HK-2 (cell line): Measurements from ENCODE around the gene DSCAML1.
A peak's percentile ranks its signal among the peaks of the same experiment; 100 is the strongest.

Source experiments
- DNase-seq: peaks from one replicate; pipeline ENCODE4 v3.0.0-alpha.2; 2018; ENCODE audit not compliant: unreplicated experiment

Gene DSCAML1

GRCh38 chr11:117830674-117831351 lies 33.8 kb upstream of the DSCAML1 start:
- no peak for DNase-seq

- no peak for DNase-seq
Measured at GRCh38 chr11:117830072-117830471, 33.1 kb upstream of the DSCAML1 start.

GRCh38 chr11:117829369-117829725 lies 32.3 kb upstream of the DSCAML1 start:
- no peak for DNase-seq

GRCh38 chr11:117828611-117829368 lies 31.8 kb upstream of the DSCAML1 start:
- DNase-seq = peak; percentile 61

GRCh38 chr11:117827521-117828511 lies 30.8 kb upstream of the DSCAML1 start:
- DNase-seq = no peak

- peak; percentile 24 for DNase-seq
Measured at GRCh38 chr11:117826832-117827231, 29.8 kb upstream of the DSCAML1 start.

DNA sequence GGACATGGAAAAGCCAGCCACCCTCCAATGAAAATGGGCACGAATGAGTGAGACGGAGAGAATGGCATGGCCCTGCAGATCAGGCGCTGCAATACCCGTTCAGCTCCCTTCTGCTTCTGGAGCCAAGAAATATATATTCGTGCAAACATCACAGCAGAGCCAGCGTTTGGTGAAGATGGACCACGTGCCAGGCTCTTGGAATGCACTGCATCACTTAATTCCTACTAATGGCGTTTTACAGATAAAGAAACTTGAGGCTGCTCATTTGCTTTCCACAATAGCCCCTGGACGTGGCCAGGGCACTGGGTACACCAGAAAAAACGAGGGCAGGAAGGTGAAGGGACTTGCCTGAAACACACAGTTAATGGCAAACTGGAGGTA lies 29.2 kb upstream of the DSCAML1 start:
- no peak for DNase-seq

- no peak for DNase-seq
Measured at GRCh38 chr11:117825538-117826189, 28.6 kb upstream of the DSCAML1 start.

DNA sequence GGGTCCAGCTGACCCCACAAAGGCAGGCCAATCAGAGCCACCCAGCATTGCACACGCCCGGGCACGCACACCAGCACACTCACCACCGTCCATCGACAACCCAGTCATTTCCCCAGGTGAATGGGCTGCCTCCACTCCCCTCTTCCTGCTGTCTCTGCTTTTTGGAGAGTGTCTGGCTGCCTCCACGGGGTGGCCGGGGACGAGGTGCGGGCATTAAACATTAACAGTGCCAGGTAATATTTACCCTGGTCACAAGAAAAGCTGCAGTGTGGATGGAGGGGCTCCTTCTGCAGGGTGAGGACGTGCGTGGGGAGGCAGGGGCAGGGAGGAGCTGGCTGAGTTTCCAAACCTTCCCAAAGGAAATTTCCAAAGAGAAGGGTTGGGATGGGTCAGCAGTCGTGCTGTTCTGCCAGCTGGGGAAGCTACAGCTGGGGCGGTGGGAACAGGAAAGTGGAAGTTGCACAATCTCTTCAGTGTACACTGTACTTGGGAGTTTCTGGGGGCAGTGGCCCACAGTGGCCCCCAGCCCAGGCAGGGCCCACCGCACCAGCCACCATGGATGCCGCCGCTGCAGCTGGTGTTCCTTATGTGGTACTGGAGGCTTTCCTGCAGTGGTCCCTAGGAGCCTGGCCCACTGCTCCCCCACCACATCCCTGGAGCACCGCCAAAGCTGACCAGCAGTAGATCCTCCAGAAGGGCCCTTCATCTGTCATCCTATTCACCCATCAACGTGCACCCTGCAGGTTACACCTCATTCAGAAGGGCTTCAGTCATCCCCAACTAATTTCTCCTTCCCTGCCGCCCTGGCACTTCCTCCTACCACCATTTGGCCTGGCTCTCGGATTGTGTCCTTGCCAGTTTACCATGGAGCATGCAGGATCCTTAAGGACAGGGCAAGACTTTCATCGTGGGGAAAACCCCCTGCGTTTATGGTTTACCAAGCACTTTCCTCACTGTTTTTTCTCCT lies 27.8 kb upstream of the DSCAML1 start, which contains the start of gene FXYD2:
Gene FXYD2 (minus strand): TSS at position 174 of the 967 bp plus-strand sequence. CDS start 66 bp downstream, at position 108.
- DNase-seq = peak; percentile 26

- peak; percentile 12 for DNase-seq
Measured at GRCh38 chr11:117823946-117824420, 27.0 kb upstream of the DSCAML1 start.

GRCh38 chr11:117823294-117823945 lies 26.4 kb upstream of the DSCAML1 start:
- DNase-seq = peak; percentile 25

DNA sequence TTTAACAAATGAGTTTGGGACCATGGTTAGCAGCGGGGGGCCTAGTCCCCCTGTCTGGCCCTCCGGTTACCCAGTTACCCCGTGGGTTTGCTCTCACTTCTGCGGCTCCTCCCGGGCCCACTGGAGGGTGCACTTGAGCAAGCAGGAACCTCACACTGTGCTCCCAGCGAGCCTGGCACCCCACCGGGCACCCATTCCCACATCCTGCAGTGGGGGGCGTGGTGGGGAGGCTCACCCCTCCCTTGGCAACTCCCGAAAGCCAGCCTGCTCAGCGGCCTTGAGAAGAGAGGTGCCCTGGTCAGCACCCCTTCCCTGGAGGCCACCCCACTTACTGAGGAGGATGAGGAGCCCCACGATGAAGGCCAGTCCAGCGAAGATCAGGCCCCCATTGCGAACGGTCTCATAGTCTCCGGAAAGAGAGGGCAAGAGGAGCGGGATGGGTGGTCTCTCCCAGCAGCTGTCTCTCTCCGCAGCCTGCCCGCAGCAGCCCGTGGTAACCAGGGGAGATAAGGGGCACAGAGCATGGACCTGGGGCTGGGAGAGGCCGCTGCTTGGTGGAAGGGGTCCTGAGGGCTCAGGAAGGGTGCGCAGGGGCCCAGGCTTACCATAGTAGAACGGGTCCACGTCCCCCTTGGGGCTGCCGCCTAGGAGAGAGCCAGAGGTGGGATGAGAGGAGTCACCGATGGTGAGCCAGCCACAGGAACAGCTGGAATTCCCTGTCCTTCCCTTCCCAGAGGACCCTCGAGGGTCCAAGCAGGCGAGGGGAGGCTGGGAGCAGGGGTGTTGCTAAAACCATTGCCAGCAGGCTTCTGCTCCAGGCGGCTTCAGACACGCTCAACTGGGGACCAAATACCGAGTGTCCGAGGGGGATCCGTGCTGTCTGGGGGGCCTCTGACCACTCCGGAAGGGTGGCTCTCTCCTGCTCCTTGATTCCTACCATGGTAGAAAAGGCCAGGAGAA lies 25.3 kb upstream of the DSCAML1 start:
- DNase-seq = peak; percentile 55

DNA sequence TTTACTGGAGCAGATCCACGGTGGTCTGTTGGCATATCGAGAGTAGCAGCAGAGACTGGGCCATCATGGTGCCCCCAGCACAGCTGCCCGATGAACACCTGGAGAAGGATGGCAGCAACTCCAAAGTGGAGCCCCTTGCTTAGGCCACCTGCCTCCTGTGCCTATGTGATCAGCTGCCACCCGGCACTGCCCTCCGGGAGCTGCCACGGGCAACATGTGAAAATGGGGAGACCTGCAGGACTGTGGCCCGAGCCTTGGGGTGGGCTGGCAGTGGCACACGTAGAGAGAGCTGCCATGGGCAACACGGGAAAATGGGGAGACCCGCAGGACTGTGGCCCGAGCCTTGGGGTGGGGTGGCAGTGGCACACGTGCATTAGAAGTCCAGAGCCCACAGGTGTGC lies 24.4 kb upstream of the DSCAML1 start:
- DNase-seq = no peak

- DNase-seq = no peak
Measured at GRCh38 chr11:117820516-117820915, 23.5 kb upstream of the DSCAML1 start.

DNA sequence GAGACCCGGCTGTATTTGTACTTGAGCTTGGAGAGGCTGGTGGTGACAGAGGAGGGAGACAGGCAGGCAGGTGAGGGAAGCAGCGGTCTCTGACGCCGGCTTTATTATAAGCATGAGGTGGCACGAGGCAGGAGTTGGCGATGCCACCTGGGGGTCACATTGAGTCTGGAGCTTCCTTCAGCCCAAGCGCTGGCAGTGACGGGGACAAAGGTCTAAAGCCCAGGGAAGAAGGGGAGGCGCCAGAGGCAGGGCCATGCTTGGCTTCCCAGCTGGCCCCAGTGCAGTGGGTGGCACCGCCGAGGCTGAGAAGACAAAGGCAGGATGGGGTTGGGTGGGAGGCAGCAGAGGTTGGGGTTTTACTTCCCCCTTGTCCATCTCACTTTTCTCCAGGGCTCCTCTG lies 23.1 kb upstream of the DSCAML1 start:
- DNase-seq = no peak

DNA sequence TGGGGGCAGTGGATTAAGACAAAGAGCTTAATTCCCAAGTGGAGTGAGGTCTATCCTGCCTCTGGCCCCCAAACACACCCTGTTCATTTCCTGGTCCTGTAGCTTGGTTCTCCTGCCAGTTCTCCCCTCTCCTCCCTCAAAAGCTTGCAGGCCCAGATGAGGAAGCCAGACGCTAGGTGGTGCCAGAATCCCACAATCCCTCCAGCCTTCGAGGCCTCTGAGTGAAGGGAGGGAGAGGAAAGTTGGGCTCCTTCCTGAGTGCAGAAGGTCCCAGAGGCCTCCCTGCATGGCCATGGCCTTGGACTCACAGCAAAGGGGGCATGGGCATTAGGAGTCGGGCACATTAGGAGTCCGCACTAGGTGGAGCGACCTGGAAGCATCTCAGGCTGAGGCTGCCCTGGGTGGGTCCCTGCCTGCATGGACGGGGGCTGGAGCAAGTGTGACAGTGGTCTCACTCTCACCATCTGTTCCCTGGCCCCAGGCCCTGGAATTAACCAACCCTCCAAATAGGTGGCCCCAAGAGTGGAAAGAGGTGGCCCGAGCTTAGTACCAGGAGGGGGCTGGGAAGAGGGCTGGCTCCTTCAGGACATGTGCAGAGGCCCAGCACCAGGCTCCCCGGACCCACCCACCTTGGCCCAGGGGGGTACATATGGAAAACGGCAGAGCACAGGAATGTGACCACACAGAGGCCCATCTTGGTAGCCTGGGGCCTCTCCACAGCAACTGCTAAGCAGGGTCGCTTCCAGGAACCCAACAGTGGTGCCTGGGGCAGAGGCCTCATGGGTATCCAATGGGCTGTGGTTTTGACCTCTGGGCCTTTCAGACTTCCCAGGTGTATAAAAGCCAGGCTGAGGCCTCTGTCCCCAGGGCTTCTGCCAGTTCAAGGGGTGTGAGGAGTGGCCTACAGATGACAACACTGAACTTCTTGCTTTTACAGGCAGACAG lies 22.4 kb upstream of the DSCAML1 start:
- peak; percentile 71 for DNase-seq
